ENCODE results near the gene DPF3. TPM values are rescaled to one million over a fixed set of nuclear protein-coding genes. Genes with fewer than 3 reads are reported as not detected.

Gene DPF3
- total and polyA plus RNA-seq, 7 experiments from 2014 or later, result 0.07 to 5.5 (median 0.57) TPM; not detected in 1

GRCh38 chr14:72594099-72594901 is 299.6 kb downstream of the DPF3 start:
- H3K4me1 Mint-ChIP-seq, result peaks cover 28 to 63% (median 55%) of the 10 kb centered on the region in 7 donors
- H3K27me3 Mint-ChIP-seq, result peaks cover 0 to 39% (median 9%) of the 10 kb centered on the region in 5 donors
- intact Hi-C loops (cut with micrococcal nuclease), result loop anchor here (1.0 to 10.0 kb wide), 5 partner anchors 59 to 311 kb away; partner anchors contain the start of gene DPF3 (in 1 of the 2)
- Histone ChIP-seq H3K27me3 (ENCODE audit: control insufficient read depth in 2 of 2, insufficient read depth in 2 of 2, low read length in 2 of 2) (peaks cover 0 to 6% of the 10 kb centered on the region in 2 donors), H3K9me3 (ENCODE audit: control insufficient read depth in 2 of 3, low read length in 3 of 3) (no peaks in the 10 kb centered on the region), H3K4me1 (ENCODE audit: control insufficient read depth in 2 of 2, insufficient read depth in 2 of 2, low read length in 2 of 2) (peaks cover 20 to 45% of the 10 kb centered on the region in 2 donors), H3K4me3 (ENCODE audit: low read length) (no peak overlapping the region), H3K27ac (ENCODE audit: low read depth, low read length) (no peak overlapping the region), H3K36me3 (ENCODE audit: control insufficient read depth in 2 of 3, insufficient read depth in 3 of 3, low read length in 3 of 3) (no peaks in the 10 kb centered on the region)
- peak overlapping the region; percentile 18 to 75 (median 68) for H3K4me3 Mint-ChIP-seq
- CTCF ChIA-PET, result no interaction called here
- POLR2A ChIA-PET, result no interaction called here
- H3K36me3 Mint-ChIP-seq, result peaks cover 0 to 41% (median 0%) of the 10 kb centered on the region in 5 donors
- DNase-seq (peak in 6 of 9 donors; percentile 32 to 51 (median 36)), ATAC-seq (peak; percentile 86)
- peak overlapping the region; percentile 7 to 83 (median 52) for H3K27ac Mint-ChIP-seq
- H3K9me3 Mint-ChIP-seq, result peaks cover 0 to 21% (median 4%) of the 10 kb centered on the region in 11 donors

- no peak overlapping the region for H3K27ac ChIP-seq (ENCODE audit: low read depth, low read length)
- ATAC-seq, result no peak
- intact Hi-C loops (cut with micrococcal nuclease), result loop anchor here in 1 of 2 donors (10.0 kb wide), 1 partner anchor 313 kb away; no protein-coding TSS in a partner anchor
- Mint-ChIP-seq H3K36me3 (peaks cover 0 to 44% (median 2%) of the 10 kb centered on the region in 5 donors), H3K4me3 (peak overlapping the region in 1 of 10 donors; percentile 29), H3K27ac (peak overlapping the region in 2 of 9 donors; percentile 28 to 60), H3K27me3 (peaks cover 0 to 34% (median 9%) of the 10 kb centered on the region in 5 donors), H3K4me1 (peaks cover 28 to 61% (median 54%) of the 10 kb centered on the region in 7 donors), H3K9me3 (peaks cover 0 to 30% (median 5%) of the 10 kb centered on the region in 11 donors)
- POLR2A ChIA-PET, result no interaction called here
- CTCF ChIA-PET, result no interaction called here
- no peaks in the 10 kb centered on the region for H3K36me3 ChIP-seq (ENCODE audit: control insufficient read depth in 2 of 3, insufficient read depth in 3 of 3, low read length in 3 of 3)
- peaks cover 20 to 45% of the 10 kb centered on the region in 2 donors for H3K4me1 ChIP-seq (ENCODE audit: control insufficient read depth in 2 of 2, insufficient read depth in 2 of 2, low read length in 2 of 2)
- H3K27me3 ChIP-seq (ENCODE audit: control insufficient read depth in 2 of 2, insufficient read depth in 2 of 2, low read length in 2 of 2), result peaks cover 0 to 6% of the 10 kb centered on the region in 2 donors
- H3K4me3 ChIP-seq (ENCODE audit: low read length), result no peak overlapping the region
- DNase-seq, result no peak
- H3K9me3 ChIP-seq (ENCODE audit: control insufficient read depth in 2 of 3, low read length in 3 of 3), result no peaks in the 10 kb centered on the region
Measured at GRCh38 chr14:72591391-72591790, 302.5 kb downstream of the DPF3 start.

GRCh38 chr14:72590577-72590976 is 303.3 kb downstream of the DPF3 start:
- no peak for ATAC-seq
- H3K4me3 Mint-ChIP-seq, result peak overlapping the region; percentile 5 to 79 (median 64)
- POLR2A ChIA-PET, result no interaction called here
- peaks cover 0 to 6% of the 10 kb centered on the region in 2 donors for H3K27me3 ChIP-seq (ENCODE audit: control insufficient read depth in 2 of 2, insufficient read depth in 2 of 2, low read length in 2 of 2)
- CTCF ChIA-PET, result no interaction called here
- peak in 5 of 9 donors; percentile 5 to 28 (median 12) for DNase-seq
- no peak overlapping the region for H3K4me3 ChIP-seq (ENCODE audit: low read length)
- peaks cover 0 to 44% (median 4%) of the 10 kb centered on the region in 5 donors for H3K36me3 Mint-ChIP-seq
- intact Hi-C loops (cut with micrococcal nuclease), result loop anchor here in 1 of 2 donors (10.0 kb wide), 1 partner anchor 314 kb away; no protein-coding TSS in a partner anchor
- peaks cover 0 to 29% (median 14%) of the 10 kb centered on the region in 5 donors for H3K27me3 Mint-ChIP-seq
- peaks cover 20 to 44% of the 10 kb centered on the region in 2 donors for H3K4me1 ChIP-seq (ENCODE audit: control insufficient read depth in 2 of 2, insufficient read depth in 2 of 2, low read length in 2 of 2)
- no peak overlapping the region for H3K27ac ChIP-seq (ENCODE audit: low read depth, low read length)
- H3K9me3 Mint-ChIP-seq, result peaks cover 0 to 29% (median 5%) of the 10 kb centered on the region in 11 donors
- H3K4me1 Mint-ChIP-seq, result peaks cover 25 to 54% (median 46%) of the 10 kb centered on the region in 7 donors
- H3K36me3 ChIP-seq (ENCODE audit: control insufficient read depth in 2 of 3, insufficient read depth in 3 of 3, low read length in 3 of 3), result no peaks in the 10 kb centered on the region
- no peaks in the 10 kb centered on the region for H3K9me3 ChIP-seq (ENCODE audit: control insufficient read depth in 2 of 3, low read length in 3 of 3)
- H3K27ac Mint-ChIP-seq, result peak overlapping the region in 3 of 9 donors; percentile 2 to 35 (median 28)

GRCh38 chr14:72589652-72590051 is 304.2 kb downstream of the DPF3 start:
- H3K4me3 ChIP-seq (ENCODE audit: low read length), result no peak overlapping the region
- no peak for DNase-seq
- POLR2A ChIA-PET, result no interaction called here
- H3K4me3 Mint-ChIP-seq, result peak overlapping the region in 1 of 10 donors; percentile 63
- H3K4me1 ChIP-seq (ENCODE audit: control insufficient read depth in 2 of 2, insufficient read depth in 2 of 2, low read length in 2 of 2), result peaks cover 15 to 35% of the 10 kb centered on the region in 2 donors
- peak overlapping the region in 1 of 9 donors; percentile 37 for H3K27ac Mint-ChIP-seq
- H3K9me3 Mint-ChIP-seq, result peaks cover 0 to 34% (median 5%) of the 10 kb centered on the region in 11 donors
- intact Hi-C loops (cut with micrococcal nuclease), result loop anchor here in 1 of 2 donors (10.0 kb wide), 1 partner anchor 315 kb away; no protein-coding TSS in a partner anchor
- H3K36me3 Mint-ChIP-seq, result peaks cover 0 to 45% (median 4%) of the 10 kb centered on the region in 5 donors
- CTCF ChIA-PET, result no interaction called here
- H3K36me3 ChIP-seq (ENCODE audit: control insufficient read depth in 2 of 3, insufficient read depth in 3 of 3, low read length in 3 of 3), result no peaks in the 10 kb centered on the region
- H3K27ac ChIP-seq (ENCODE audit: low read depth, low read length), result no peak overlapping the region
- no peak for ATAC-seq
- no peaks in the 10 kb centered on the region for H3K9me3 ChIP-seq (ENCODE audit: control insufficient read depth in 2 of 3, low read length in 3 of 3)
- peaks cover 0 to 6% of the 10 kb centered on the region in 2 donors for H3K27me3 ChIP-seq (ENCODE audit: control insufficient read depth in 2 of 2, insufficient read depth in 2 of 2, low read length in 2 of 2)
- H3K27me3 Mint-ChIP-seq, result peaks cover 0 to 30% (median 15%) of the 10 kb centered on the region in 5 donors
- H3K4me1 Mint-ChIP-seq, result peaks cover 18 to 45% (median 38%) of the 10 kb centered on the region in 7 donors

- Histone ChIP-seq H3K27ac (ENCODE audit: low read depth, low read length) (no peak overlapping the region), H3K9me3 (ENCODE audit: control insufficient read depth in 2 of 3, low read length in 3 of 3) (no peaks in the 10 kb centered on the region), H3K4me1 (ENCODE audit: control insufficient read depth in 2 of 2, insufficient read depth in 2 of 2, low read length in 2 of 2) (peaks cover 8 to 28% of the 10 kb centered on the region in 2 donors), H3K4me3 (ENCODE audit: low read length) (no peak overlapping the region), H3K36me3 (ENCODE audit: control insufficient read depth in 2 of 3, insufficient read depth in 3 of 3, low read length in 3 of 3) (no peaks in the 10 kb centered on the region), H3K27me3 (ENCODE audit: control insufficient read depth in 2 of 2, insufficient read depth in 2 of 2, low read length in 2 of 2) (peaks cover 0 to 6% of the 10 kb centered on the region in 2 donors)
- ChIA-PET CTCF (no interaction called here), POLR2A (no interaction called here)
- H3K27ac Mint-ChIP-seq, result no peak overlapping the region
- intact Hi-C loops (cut with micrococcal nuclease), result no loop called here
- peaks cover 0 to 39% (median 15%) of the 10 kb centered on the region in 5 donors for H3K27me3 Mint-ChIP-seq
- DNase-seq (no peak), ATAC-seq (no peak)
- peaks cover 13 to 37% (median 27%) of the 10 kb centered on the region in 7 donors for H3K4me1 Mint-ChIP-seq
- no peak overlapping the region for H3K4me3 Mint-ChIP-seq
- peaks cover 0 to 36% (median 5%) of the 10 kb centered on the region in 11 donors for H3K9me3 Mint-ChIP-seq
- H3K36me3 Mint-ChIP-seq, result peaks cover 0 to 49% (median 4%) of the 10 kb centered on the region in 5 donors
Measured at GRCh38 chr14:72588521-72588920, 305.4 kb downstream of the DPF3 start.

GRCh38 chr14:72583316-72584272 is 310.3 kb downstream of the DPF3 start:
- peaks cover 0 to 45% (median 13%) of the 10 kb centered on the region in 5 donors for H3K27me3 Mint-ChIP-seq
- CTCF ChIA-PET, result no interaction called here
- ATAC-seq (no peak), DNase-seq (no peak)
- H3K4me3 Mint-ChIP-seq, result no peak overlapping the region
- H3K4me1 ChIP-seq (ENCODE audit: control insufficient read depth in 2 of 2, insufficient read depth in 2 of 2, low read length in 2 of 2), result no peaks in the 10 kb centered on the region
- H3K9me3 Mint-ChIP-seq, result peaks cover 0 to 22% (median 4%) of the 10 kb centered on the region in 11 donors
- no peaks in the 10 kb centered on the region for H3K36me3 ChIP-seq (ENCODE audit: control insufficient read depth in 2 of 3, insufficient read depth in 3 of 3, low read length in 3 of 3)
- peaks cover 0 to 24% (median 4%) of the 10 kb centered on the region in 5 donors for H3K36me3 Mint-ChIP-seq
- H3K27ac Mint-ChIP-seq, result no peak overlapping the region
- H3K4me1 Mint-ChIP-seq, result peaks cover 0 to 5% (median 0%) of the 10 kb centered on the region in 7 donors
- intact Hi-C loops (cut with micrococcal nuclease), result no loop called here
- H3K4me3 ChIP-seq (ENCODE audit: low read length), result no peak overlapping the region
- no peaks in the 10 kb centered on the region for H3K27me3 ChIP-seq (ENCODE audit: control insufficient read depth in 2 of 2, insufficient read depth in 2 of 2, low read length in 2 of 2)
- H3K27ac ChIP-seq (ENCODE audit: low read depth, low read length), result no peak overlapping the region
- H3K9me3 ChIP-seq (ENCODE audit: control insufficient read depth in 2 of 3, low read length in 3 of 3), result no peaks in the 10 kb centered on the region
- POLR2A ChIA-PET, result no interaction called here

All from naive thymus-derived CD4-positive, alpha-beta T cell (primary cell).